H1 (cell line): ENCODE data around the gene HNRNPM. TPM values are rescaled to one million over a fixed set of nuclear protein-coding genes. Genes with fewer than 3 reads are reported as not detected.

Source experiments
- CTCF ChIA-PET: fragments of 300-600 bp; sonication (Branson Sonifier 250); formaldehyde crosslinking; loops from one replicate; lab custom pipeline; 2021; ENCODE audit not compliant: partially characterized antibody; lab: Charles Lee
- POLR2A ChIA-PET: fragments of 300-600 bp; sonication (Branson Sonifier 250); formaldehyde crosslinking; loops from one replicate; lab custom pipeline; 2021; ENCODE audit warnings: inconsistent platforms; ENCODE audit not compliant: partially characterized antibody; lab: Charles Lee
- DNase-seq, 2 experiments: peaks; one replicate each; pipeline versions ENCODE4 v3.0.0 to v3.0.0-alpha.2; 2010 to 2022; ENCODE audit warnings: low spot score in 2 of 2, low read depth in 1 of 2, mixed read lengths in 1 of 2
- FAIRE-seq: peaks from 2 replicates; lab custom pipeline; 2011; peaks lifted over from hg19 to GRCh38; lab: Jason Lieb, UNC
- H2AFZ ChIP-seq: 2 replicates; pipeline ENCODE4 v1.8.1; 2012; ENCODE audit warnings: low read length, inconsistent platforms
- H2AK5ac ChIP-seq: 2 replicates; pipeline ENCODE4 v1.6.1; 2013; ENCODE audit warnings: low read depth, low read length
- H2BK120ac ChIP-seq: replicated peaks from 2 replicates; pipeline ENCODE3; 2013; ENCODE audit warnings: low read depth, low read length, inconsistent platforms
- H2BK12ac ChIP-seq: 2 replicates; pipeline ENCODE4 v1.6.1; 2013; ENCODE audit warnings: low read depth, low read length
- H2BK15ac ChIP-seq: 2 replicates; pipeline ENCODE4 v1.6.1; 2013; ENCODE audit warnings: low read length
- H2BK20ac ChIP-seq: 2 replicates; pipeline ENCODE4 v1.6.1; 2013; ENCODE audit warnings: low read length
- H2BK5ac ChIP-seq: 2 replicates; pipeline ENCODE4 v1.6.1; 2013; ENCODE audit warnings: low read depth, low read length
- H3K14ac ChIP-seq: 2 replicates; pipeline ENCODE4 v1.6.1; 2013; ENCODE audit warnings: inconsistent platforms; ENCODE audit not compliant: insufficient read length
- H3K18ac ChIP-seq: 2 replicates; pipeline ENCODE4 v1.6.1; 2013; ENCODE audit warnings: low read length; ENCODE audit errors: extremely low read depth
- H3K23ac ChIP-seq: 2 replicates; pipeline ENCODE4 v1.6.1; 2013; ENCODE audit warnings: inconsistent platforms; ENCODE audit not compliant: insufficient read length
- H3K23me2 ChIP-seq: 2 replicates; pipeline ENCODE4 v1.6.1; 2013; ENCODE audit warnings: low read depth, low read length
- H3K27ac ChIP-seq: 2 replicates; pipeline ENCODE4 v1.6.1; 2011; ENCODE audit warnings: low read depth, low read length, inconsistent platforms
- H3K27me3 ChIP-seq, 4 experiments: replicated peaks in 1 of 4; 1 replicate in 1 of 4; 2 replicates in 3 of 4; pipeline versions ENCODE4 v1.6.1 to v1.8.1; 2011 to 2013; ENCODE audit warnings: low read length in 3 of 4, mild to moderate bottlenecking in 3 of 4, inconsistent platforms in 2 of 4, mixed read lengths in 2 of 4, moderate library complexity in 1 of 4; ENCODE audit not compliant: control insufficient read depth in 3 of 4, insufficient read depth in 3 of 4; ENCODE audit errors: extremely low read depth in 1 of 4
- H3K36me3 ChIP-seq, 4 experiments: 2 replicates each; pipeline versions ENCODE4 v1.6.1 to v1.8.1; 2011 to 2013; ENCODE audit warnings: mild to moderate bottlenecking in 4 of 4, low read length in 3 of 4, moderate library complexity in 2 of 4, control low read depth in 1 of 4, inconsistent platforms in 1 of 4; ENCODE audit not compliant: insufficient read depth in 4 of 4, control insufficient read depth in 2 of 4
- H3K4ac ChIP-seq: replicated peaks from 2 replicates; pipeline ENCODE3; 2013; ENCODE audit warnings: low read length, low read depth, mixed read lengths, inconsistent platforms; ENCODE audit not compliant: insufficient read length
- H3K4me1 ChIP-seq, 4 experiments: replicated peaks in 1 of 4; 1 replicate in 1 of 4; 2 replicates in 3 of 4; pipeline versions ENCODE4 v1.6.1 to v1.8.1; 2011 to 2013; ENCODE audit warnings: low read length in 3 of 4, inconsistent platforms in 2 of 4, mixed read lengths in 1 of 4; ENCODE audit not compliant: insufficient read depth in 4 of 4, control insufficient read depth in 3 of 4
- H3K4me2 ChIP-seq, 2 experiments: 2 replicates each; pipeline versions ENCODE4 v1.6.1 to v1.8.1; 2011 to 2013; ENCODE audit warnings: low read depth in 2 of 2, low read length in 2 of 2, control low read depth in 1 of 2, inconsistent platforms in 1 of 2, mild to moderate bottlenecking in 1 of 2; ENCODE audit not compliant: insufficient read depth in 1 of 2
- H3K4me3 ChIP-seq, 4 experiments: fragments of 200-600, 300-600 bp in 1 of 4; sonication (generic), shearing (Covaris generic), sonication (Bioruptor Twin) in 1 of 4; 2 replicates each; pipeline versions ENCODE4 v1.5.1 to v1.8.1; 2011 to 2016; ENCODE audit warnings: low read length in 4 of 4, low read depth in 3 of 4, control low read depth in 2 of 4, inconsistent platforms in 2 of 4, mild to moderate bottlenecking in 2 of 4, mixed read lengths in 1 of 4, moderate library complexity in 1 of 4; ENCODE audit not compliant: insufficient read depth in 2 of 4; ENCODE audit errors: extremely low read depth in 1 of 4
- H3K56ac ChIP-seq: replicated peaks from 2 replicates; pipeline ENCODE3; 2013; ENCODE audit warnings: low read depth, mild to moderate bottlenecking, mixed read lengths, low read length, inconsistent platforms; ENCODE audit not compliant: insufficient read length
- H3K79me1 ChIP-seq: 2 replicates; pipeline ENCODE4 v1.6.1; 2013; ENCODE audit warnings: low read depth, low read length, control low read depth
- H3K79me2 ChIP-seq, 2 experiments: 2 replicates each; pipeline versions ENCODE4 v1.6.1 to v1.8.1; 2012 to 2013; ENCODE audit warnings: low read length in 2 of 2, mild to moderate bottlenecking in 2 of 2, inconsistent platforms in 1 of 2; ENCODE audit not compliant: insufficient read depth in 2 of 2, control insufficient read depth in 1 of 2
- H3K9ac ChIP-seq, 4 experiments: replicated peaks in 1 of 4; 1 replicate in 1 of 4; 2 replicates in 3 of 4; pipeline versions ENCODE4 v1.6.1 to v1.8.1; 2011 to 2013; ENCODE audit warnings: low read depth in 3 of 4, low read length in 3 of 4, control low read depth in 2 of 4, mild to moderate bottlenecking in 2 of 4, moderate library complexity in 2 of 4, inconsistent platforms in 1 of 4; ENCODE audit errors: extremely low read depth in 1 of 4
- H3K9me3 ChIP-seq, 2 experiments: 2 replicates each; pipeline versions ENCODE4 v1.6.1 to v1.8.1; 2012 to 2013; ENCODE audit warnings: mild to moderate bottlenecking in 2 of 2, moderate library complexity in 2 of 2, control low read depth in 1 of 2, inconsistent platforms in 1 of 2, low read depth in 1 of 2, low read length in 1 of 2, mixed read lengths in 1 of 2; ENCODE audit not compliant: insufficient read depth in 2 of 2
- H4K20me1 ChIP-seq, 2 experiments: replicated peaks in 1 of 2; 2 replicates each; pipeline versions ENCODE3 to v1.8.1; 2011 to 2013; ENCODE audit warnings: inconsistent platforms in 2 of 2, low read length in 2 of 2, mild to moderate bottlenecking in 1 of 2; ENCODE audit not compliant: insufficient read depth in 2 of 2, control insufficient read depth in 1 of 2
- H4K5ac ChIP-seq: 2 replicates; pipeline ENCODE4 v1.6.1; 2013; ENCODE audit warnings: low read length, low read depth, mixed read lengths, inconsistent platforms; ENCODE audit not compliant: insufficient read length
- H4K8ac ChIP-seq: 2 replicates; pipeline ENCODE4 v1.8.0; 2013; ENCODE audit warnings: mild to moderate bottlenecking, moderate library complexity, low read length, inconsistent platforms; ENCODE audit not compliant: insufficient read depth; ENCODE audit errors: extremely low read depth
- H4K91ac ChIP-seq: replicated peaks from 2 replicates; pipeline ENCODE3; 2013; ENCODE audit warnings: low read length, mixed read lengths, inconsistent platforms; ENCODE audit not compliant: insufficient read length
- EGR1 ChIP-seq: IDR thresholded peaks from 2 replicates; pipeline ENCODE4 v1.6.1; 2011; ENCODE audit warnings: low read depth, low read length, borderline replicate concordance
- EZH2 ChIP-seq: fragments of 200-600 bp; sonication (generic); IDR thresholded peaks from 2 replicates; pipeline ENCODE4 v1.7.1; 2012; ENCODE audit warnings: low read depth, mild to moderate bottlenecking, moderate library complexity, low read length, inconsistent platforms; ENCODE audit not compliant: severe bottlenecking
- GTF2F1 ChIP-seq: IDR thresholded peaks from 2 replicates; pipeline ENCODE4 v1.6.1; 2012; ENCODE audit warnings: low read depth, low read length, improper control_type of control experiment, borderline replicate concordance
- USF2 ChIP-seq: IDR thresholded peaks from 2 replicates; pipeline ENCODE4 v1.6.1; 2011; ENCODE audit warnings: low read length, improper control_type of control experiment
- WGBS, 2 experiments: shearing (Covaris generic) in 1 of 2; methylation state at CpG; one replicate each; pipeline versions ENCODE4 v1.1.6 to v1.1.7; 2013 to 2015; ENCODE audit warnings: low lambda C conversion rate in 2 of 2, mixed read lengths in 2 of 2, inconsistent platforms in 1 of 2, low coverage in 1 of 2, missing lambda C conversion rate in 1 of 2; ENCODE audit not compliant: insufficient replicate concordance in 2 of 2, insufficient coverage in 1 of 2, insufficient read length in 1 of 2; ENCODE audit errors: extremely low coverage in 1 of 2, missing lambda C conversion rate in 1 of 2; 5-methylcytosine and 5-hydroxymethylcytosine counted together
- polyA plus RNA-seq, 7 experiments: library from polyadenylated mRNA; depleted of rRNA in 3 of 7; stranded (reverse) in 5 of 7; unstranded in 2 of 7; fragments of >200 nt in 5 of 7; fragments of 200-250 nt in 2 of 7; gene quantifications; 1 replicate in 5 of 7; 2 replicates in 1 of 7; 4 replicates in 1 of 7; pipeline versions ENCODE4 v1.2.1 to v1.2.3, GENCODE V29; 2011 to 2013; ENCODE audit warnings: missing spikeins in 2 of 7, mixed read lengths in 2 of 7
- total RNA-seq: library from RNA; stranded (reverse); fragmentation: NEBNext Ultra II Directional; extraction: Animal tissue kit (Norgen Biotek cat#: 25700); gene quantifications from 2 replicates; pipeline ENCODE4 v1.2.1, GENCODE V29; 2021
- TF ChIP-seq, protein P1 (sequence below): IDR thresholded peaks from 2 replicates; pipeline ENCODE4 v1.6.1; 2012; ENCODE audit warnings: low read length, inconsistent platforms

Gene HNRNPM
- total and polyA plus RNA-seq, 2 of the 8 experiments (the other 6 are each of a cell fraction or from before 2014, with no cell fraction given) = 375 to 474 TPM

DNA sequence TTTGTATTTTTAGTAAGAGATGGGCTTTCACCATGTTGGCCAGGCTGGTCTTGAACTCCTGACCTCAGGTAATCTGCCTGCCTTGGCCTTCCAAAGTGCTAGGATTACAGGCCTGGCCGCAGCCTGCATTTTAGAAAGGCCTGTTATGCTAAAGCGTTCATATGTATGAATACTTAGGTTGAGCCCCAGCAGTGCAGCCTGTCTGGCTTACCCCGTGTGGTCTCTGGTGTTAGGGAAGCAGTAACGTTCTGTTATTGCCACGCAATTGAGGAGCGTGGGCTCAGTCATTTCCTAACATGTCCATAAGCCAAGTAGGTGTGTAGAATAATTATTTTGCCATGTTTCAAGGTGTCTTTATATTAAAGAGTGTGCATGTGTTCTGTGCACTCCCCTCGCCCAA lies 14.3 kb downstream of the HNRNPM start:
- no peak overlapping the region for H3K9ac ChIP-seq
- CTCF ChIA-PET = interaction anchor here (1.1 to 1.3 kb wide), 2 partner anchors 45 to 190 kb away, joined by 4 read pairs; partner anchors contain the start of gene MARCHF2
- H4K91ac ChIP-seq = no peak overlapping the region
- H2BK12ac ChIP-seq = no peak overlapping the region
- no peaks in the 10 kb centered on the region for H3K23me2 ChIP-seq
- H3K4ac ChIP-seq = no peak overlapping the region
- no peak overlapping the region for H2AK5ac ChIP-seq
- H3K27me3 ChIP-seq = no peaks in the 10 kb centered on the region
- H3K9me3 ChIP-seq = no peaks in the 10 kb centered on the region
- H3K56ac ChIP-seq = no peak overlapping the region
- H3K4me1 ChIP-seq = peaks cover 8 to 14% (median 13%) of the 10 kb centered on the region in 4 experiments
- H2BK5ac ChIP-seq = no peak overlapping the region
- TF ChIP-seq USF2 = no peak
- no peak for TF ChIP-seq EGR1
- TF ChIP-seq, protein P1, sequence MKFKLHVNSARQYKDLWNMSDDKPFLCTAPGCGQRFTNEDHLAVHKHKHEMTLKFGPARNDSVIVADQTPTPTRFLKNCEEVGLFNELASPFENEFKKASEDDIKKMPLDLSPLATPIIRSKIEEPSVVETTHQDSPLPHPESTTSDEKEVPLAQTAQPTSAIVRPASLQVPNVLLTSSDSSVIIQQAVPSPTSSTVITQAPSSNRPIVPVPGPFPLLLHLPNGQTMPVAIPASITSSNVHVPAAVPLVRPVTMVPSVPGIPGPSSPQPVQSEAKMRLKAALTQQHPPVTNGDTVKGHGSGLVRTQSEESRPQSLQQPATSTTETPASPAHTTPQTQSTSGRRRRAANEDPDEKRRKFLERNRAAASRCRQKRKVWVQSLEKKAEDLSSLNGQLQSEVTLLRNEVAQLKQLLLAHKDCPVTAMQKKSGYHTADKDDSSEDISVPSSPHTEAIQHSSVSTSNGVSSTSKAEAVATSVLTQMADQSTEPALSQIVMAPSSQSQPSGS = no peak
- no peak for TF ChIP-seq EZH2
- no peak for TF ChIP-seq GTF2F1
- no peak overlapping the region; a peak in 1 of 4 replicates for H3K4me2 ChIP-seq
- peaks cover 26 to 42% (median 34%) of the 10 kb centered on the region in 4 experiments; a peak in 7 of 8 replicates for H3K36me3 ChIP-seq
- H2BK20ac ChIP-seq = no peak overlapping the region
- H4K5ac ChIP-seq = no peak overlapping the region
- no peak overlapping the region for H3K18ac ChIP-seq
- peaks cover 78 to 99% of the 10 kb centered on the region in 2 experiments for H3K79me2 ChIP-seq
- no peak overlapping the region for H2AFZ ChIP-seq
- WGBS, 2 experiments = 84% methylated on average over 7 of the region's 7 CpGs; no CpG with 5 or more reads in 1 of the 2 experiments
- H3K27ac ChIP-seq = no peak overlapping the region
- peaks cover 50 to 68% of the 10 kb centered on the region in 2 experiments for H4K20me1 ChIP-seq
- H3K79me1 ChIP-seq = peaks cover 16% of the 10 kb centered on the region
- no peak overlapping the region for H3K14ac ChIP-seq
- H3K23ac ChIP-seq = no peak overlapping the region
- DNase-seq (no peak), FAIRE-seq (no peak)
- H2BK120ac ChIP-seq = no peak overlapping the region
- H4K8ac ChIP-seq = no peak overlapping the region
- H2BK15ac ChIP-seq = no peak overlapping the region
- POLR2A ChIA-PET = interaction anchor here (1.1 to 6.4 kb wide), 3 partner anchors 11 to 24 kb away, joined by 4 to 63 read pairs (median 5); partner anchors contain the start of gene HNRNPM
- no peak overlapping the region for H3K4me3 ChIP-seq
